ENCODE data around the gene NAPSA. TPM values are rescaled to one million over a fixed set of nuclear protein-coding genes. Genes with fewer than 3 reads are reported as not detected.

NAPSA gene
- total and polyA plus RNA-seq, 10 of the 15 experiments (the other 5 are each of a cell fraction or from before 2014, with no cell fraction given), result 6.7 to 45.4 (median 17.1) TPM

- no peak for TF ChIP-seq E2F4 (IDR thresholded peaks at IDR 0.05; ENCODE audit: low read depth, low read length)
- no peak for TF ChIP-seq RUNX3 (IDR thresholded peaks at IDR 0.05; ENCODE audit: low read length)
- no peak for TF ChIP-seq REST (IDR thresholded peaks at IDR 0.05; ENCODE audit: low read depth, low read length)
- TF ChIP-seq SP1 (IDR thresholded peaks at IDR 0.05; ENCODE audit: low read depth, low read length), result no peak
- no peak for TF ChIP-seq TBL1XR1 (IDR thresholded peaks at IDR 0.05; ENCODE audit: low read depth, low read length)
These were observed 14.2 kb upstream of the NAPSA start (continued) for GRCh38 chr19:50379602-50380001.

- ChIA-PET RAD21 (ENCODE audit: unreplicated experiment) (interaction anchor here (0.7 kb wide), 1 partner anchor 82 kb away, joined by 3 read pairs; no protein-coding TSS in a partner anchor), CTCF (interaction anchor here (0.8 kb wide), 1 partner anchor 82 kb away, joined by 3 read pairs; no protein-coding TSS in a partner anchor), SMC1A (ENCODE audit: uncharacterized antibody, unreplicated experiment) (interaction anchor here (1.0 kb wide), 1 partner anchor 52 kb away, joined by 3 read pairs; no protein-coding TSS in a partner anchor), POLR2A (interaction anchor here (0.6 kb wide), 1 partner anchor 14 kb away, joined by 3 read pairs; no protein-coding TSS in a partner anchor)
- H3K36me3 ChIP-seq (ENCODE audit: control insufficient read depth in 2 of 2, insufficient read depth in 2 of 2, low read length in 1 of 2), result peaks cover 5 to 16% of the 10 kb centered on the region in 2 experiments; a peak in 3 of 4 replicates
- H3K27ac ChIP-seq (ENCODE audit: control insufficient read depth, insufficient read depth), result no peak overlapping the region
- no TSS peak for BruUV-seq (replicated peaks)
- H3K4me2 ChIP-seq (ENCODE audit: control insufficient read depth, insufficient read depth), result no peak overlapping the region
- no peak for FAIRE-seq
- H4K20me1 ChIP-seq (ENCODE audit: control insufficient read depth, insufficient read depth), result no peaks in the 10 kb centered on the region
- intact Hi-C loops (cut with micrococcal nuclease; ENCODE audit: unreplicated experiment) (no loop called here), in situ Hi-C loops (cut with MboI) (no loop called here)
- H3K4me3 ChIP-seq, result no peak overlapping the region
- H3K27me3 ChIP-seq (replicated peaks in 1 of 2; ENCODE audit: control insufficient read depth in 2 of 2, insufficient read depth in 2 of 2, low read length in 1 of 2), result no peaks in the 10 kb centered on the region
- H3K4me1 ChIP-seq (ENCODE audit: control insufficient read depth, insufficient read depth, low read length), result peaks cover 7% of the 10 kb centered on the region; the same call in 1 of the 2 replicates
- H3K9me3 ChIP-seq (replicated peaks; ENCODE audit: control insufficient read depth, insufficient read depth, low read length), result no peaks in the 10 kb centered on the region
- no peak for DNase-seq (ENCODE audit: low read depth, low spot score)
- WGBS (ENCODE audit: insufficient coverage, insufficient replicate concordance, low lambda C conversion rate, missing lambda C conversion rate), result 98% methylated on average over 10 of the region's 10 CpGs
- H3K79me2 ChIP-seq (ENCODE audit: control insufficient read depth, insufficient read depth, low read length), result peaks cover 5% of the 10 kb centered on the region
- no peak for ATAC-seq
- no peak overlapping the region for H3K9ac ChIP-seq (ENCODE audit: control insufficient read depth, insufficient read depth, low read length)
- H2AFZ ChIP-seq (ENCODE audit: control insufficient read depth, low read depth, low read length), result no peak overlapping the region
- TF ChIP-seq ZNF274 (IDR thresholded peaks at IDR 0.05; ENCODE audit: insufficient read depth, insufficient read length) (no peak), MAX (IDR thresholded peaks at IDR 0.05; ENCODE audit: low read depth, low read length) (no peak), BCL11A (IDR thresholded peaks at IDR 0.05; ENCODE audit: low read depth, low read length) (no peak), CUX1 (IDR thresholded peaks at IDR 0.05; ENCODE audit: insufficient replicate concordance, low read depth, low read length) (no peak), RCOR1 (conservative IDR thresholded peaks at IDR 0.05; ENCODE audit: low read depth, low read length) (no peak), POU2F2 (IDR thresholded peaks at IDR 0.05; ENCODE audit: borderline replicate concordance, low read depth, low read length) (no peak), ZNF384 (IDR thresholded peaks at IDR 0.05; ENCODE audit: borderline replicate concordance, low read depth, low read length) (no peak), ZZZ3 (IDR thresholded peaks at IDR 0.05; ENCODE audit: control insufficient read depth, insufficient read length, low read depth) (no peak)
These were observed 13.4 kb upstream of the NAPSA start for GRCh38 chr19:50378863-50379236.

Data from GM12878 (cell line).